AG10803 (cell line): ENCODE measurements around the gene SHROOM3.

Experiments used
- DNase-seq: peaks from one replicate; pipeline ENCODE4 v3.0.0; 2010; ENCODE audit warnings: low read depth
- H3K4me3 ChIP-seq: 2 replicates; pipeline ENCODE4 v1.5.1; 2011; ENCODE audit warnings: mild to moderate bottlenecking, low read length, control low read depth
- CTCF ChIP-seq: conservative IDR thresholded peaks from 2 replicates; pipeline ENCODE4 v1.5.1; 2011; ENCODE audit warnings: mild to moderate bottlenecking, low read length, control low read depth, inconsistent platforms

Gene SHROOM3

DNA sequence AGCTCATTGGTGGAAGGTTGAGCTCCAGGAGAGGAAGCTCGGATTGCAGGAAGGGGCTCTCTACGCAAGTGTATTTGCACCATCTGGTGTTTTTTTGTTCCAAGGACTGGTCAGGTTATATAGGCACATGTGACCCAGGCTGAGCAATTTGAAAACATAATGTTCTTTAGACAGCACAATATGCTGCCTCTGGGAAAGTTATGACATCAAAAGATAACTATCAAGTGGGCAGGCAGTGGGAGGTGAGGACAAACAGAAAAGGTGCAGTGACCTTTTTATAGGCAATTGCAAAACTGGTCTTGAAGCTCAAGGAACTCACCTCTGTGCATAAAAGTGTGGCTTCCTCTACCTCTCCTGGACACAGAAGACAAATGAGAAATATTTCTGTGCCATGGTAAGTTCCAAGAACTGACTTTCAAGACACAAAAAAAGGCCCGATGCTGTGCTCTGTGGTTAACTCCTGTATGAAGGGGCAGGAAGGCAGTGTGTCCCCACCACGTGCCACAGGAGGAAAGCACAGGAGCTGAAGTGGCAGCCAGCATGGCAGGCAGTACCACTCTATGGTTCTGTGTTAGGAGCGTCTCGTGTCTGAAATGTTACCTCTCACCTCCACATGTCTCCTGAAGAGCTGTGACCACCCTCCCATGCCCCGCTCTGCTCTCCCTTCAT, 128.6 kb downstream of the SHROOM3 start:
- no peak for DNase-seq
- H3K4me3 ChIP-seq = no peak overlapping the region
- TF ChIP-seq CTCF = no peak

GRCh38 chr4:76564123-76564915, 129.3 kb downstream of the SHROOM3 start:
- H3K4me3 ChIP-seq = no peak overlapping the region
- DNase-seq = no peak
- no peak for TF ChIP-seq CTCF

- no peak for TF ChIP-seq CTCF
- DNase-seq = no peak
- no peak overlapping the region for H3K4me3 ChIP-seq
Observed at GRCh38 chr4:76568262-76568661, 133.2 kb downstream of the SHROOM3 start.

DNA sequence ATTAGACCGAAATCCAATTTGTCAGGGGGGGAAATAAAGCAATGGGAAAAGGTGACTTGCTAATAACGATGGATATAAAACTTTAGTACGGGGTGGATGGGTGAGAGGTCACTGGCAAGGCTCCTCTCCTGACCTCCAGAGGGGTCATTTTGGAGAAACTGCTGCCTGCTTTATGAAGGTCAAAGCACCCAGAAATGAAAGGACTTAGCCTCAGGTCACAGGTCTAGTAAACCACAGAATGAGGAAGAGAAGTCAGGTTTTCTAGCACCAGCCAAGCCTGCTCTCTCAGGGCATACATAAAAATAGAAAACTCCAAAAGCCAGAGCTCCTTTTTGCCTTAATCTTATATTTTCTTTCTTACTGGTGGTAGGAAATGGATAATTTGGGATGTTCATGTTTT, 134.2 kb downstream of the SHROOM3 start:
- no peak overlapping the region for H3K4me3 ChIP-seq
- no peak for DNase-seq
- TF ChIP-seq CTCF = no peak

DNA sequence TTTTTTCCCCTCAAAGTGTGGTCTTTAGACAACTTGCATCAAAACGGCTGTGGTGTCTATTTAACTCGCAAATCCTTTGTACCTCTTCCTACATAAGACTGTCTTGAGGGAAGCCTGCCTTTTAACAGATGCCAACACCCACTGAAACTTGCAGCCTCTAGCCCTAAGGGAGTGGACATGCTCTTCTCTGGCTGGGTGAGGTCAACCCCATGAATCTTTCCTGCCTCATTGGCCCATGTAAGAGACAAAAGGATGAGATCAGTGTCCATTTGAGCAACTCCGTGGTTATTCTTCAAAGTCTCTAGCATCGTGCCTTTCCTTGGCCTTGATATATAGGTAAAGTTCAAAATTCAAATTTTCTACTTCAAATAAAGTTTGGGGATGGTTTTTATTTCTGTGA, 134.7 kb downstream of the SHROOM3 start:
- H3K4me3 ChIP-seq = no peak overlapping the region
- no peak for TF ChIP-seq CTCF
- DNase-seq = no peak

DNA sequence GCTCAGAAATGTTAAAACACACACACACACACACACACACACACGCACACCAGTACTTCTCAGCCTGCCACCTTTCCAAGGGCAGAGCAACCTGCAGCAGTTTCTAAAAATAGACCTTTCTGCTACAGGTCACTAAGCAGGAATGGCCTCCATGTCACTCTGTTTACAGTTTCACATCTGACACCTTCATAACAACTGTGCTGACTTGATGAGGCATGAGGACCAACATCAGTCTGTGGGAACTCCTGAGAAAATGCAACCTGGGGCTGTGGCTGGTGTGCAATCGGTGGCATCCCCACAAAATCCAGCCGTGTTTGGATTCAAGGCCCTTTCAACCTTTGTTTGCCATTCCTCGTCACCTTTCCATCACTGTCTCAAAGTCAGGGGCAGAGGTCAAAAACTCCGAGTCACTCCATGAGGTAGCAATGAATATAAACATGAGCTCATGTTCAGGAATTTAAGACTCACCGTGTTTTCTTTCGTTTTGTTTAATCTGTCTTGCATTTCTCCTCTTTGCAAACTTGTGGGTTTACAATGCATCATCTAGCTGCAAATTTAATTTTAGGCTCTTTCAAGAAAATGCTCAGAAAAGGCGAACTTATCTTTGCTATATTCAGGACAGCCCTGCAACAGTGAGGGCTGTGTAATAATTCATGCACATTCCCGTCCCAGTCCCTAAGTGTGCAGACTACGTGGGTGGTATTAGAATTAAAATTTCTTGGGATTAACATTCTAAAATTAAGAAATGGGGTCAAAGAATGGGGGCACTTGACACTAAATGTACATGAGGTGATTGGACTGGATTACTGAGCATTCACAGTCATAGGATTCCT, 135.3 kb downstream of the SHROOM3 start:
- no peak overlapping the region for H3K4me3 ChIP-seq
- no peak for DNase-seq
- TF ChIP-seq CTCF = no peak
